ENCODE data around the gene MYCN. TPM values are rescaled to one million over a fixed set of nuclear protein-coding genes. Genes with fewer than 3 reads are reported as not detected.

The MYCN gene
- total RNA-seq, 2 donors from 2014 or later, result 0.14 to 3.5 TPM

DNA sequence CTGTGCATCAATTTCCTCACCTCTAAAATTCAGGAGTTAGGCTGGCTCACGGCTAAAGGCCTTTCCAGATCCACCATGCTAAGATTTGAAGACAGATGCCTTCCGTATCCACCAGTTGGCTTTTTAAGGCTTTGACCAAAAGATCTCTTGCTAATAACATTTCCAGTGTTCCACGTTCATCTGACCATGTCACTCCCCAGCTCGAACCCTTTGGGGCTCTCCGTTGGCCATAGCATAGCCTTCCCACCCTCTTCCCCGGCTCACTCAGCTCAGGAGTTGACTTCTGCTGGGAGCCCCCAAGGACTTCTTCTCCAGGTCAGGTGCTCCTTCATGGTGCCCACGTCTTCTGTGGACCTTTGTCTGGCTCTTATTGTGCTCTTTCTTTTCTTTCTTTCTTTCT is 53.3 kb downstream of the MYCN start:
- DNase-seq (ENCODE audit: low spot score), result no peak
- intact Hi-C loops (cut with DNase I), result no loop called here
- Histone ChIP-seq H3K4me1 (replicated peaks) (peaks cover 3% of the 10 kb centered on the region), H3K27me3 (replicated peaks; ENCODE audit: insufficient read depth) (no peaks in the 10 kb centered on the region), H3K27ac (no peak overlapping the region), H3K4me3 (no peak overlapping the region), H3K9me3 (no peaks in the 10 kb centered on the region), H3K36me3 (no peaks in the 10 kb centered on the region)
- 98% methylated on average over 7 of the region's 7 CpGs for WGBS
- TF ChIP-seq POLR2A (IDR thresholded peaks at IDR 0.05) (no peak), POLR2AphosphoS5 (IDR thresholded peaks at IDR 0.05) (no peak), CTCF (IDR thresholded peaks at IDR 0.05) (no peak)

- TF ChIP-seq POLR2AphosphoS5 (IDR thresholded peaks at IDR 0.05) (no peak), POLR2A (IDR thresholded peaks at IDR 0.05) (no peak), CTCF (IDR thresholded peaks at IDR 0.05) (no peak)
- 92% methylated on average over 3 of the region's 3 CpGs for WGBS
- no peaks in the 10 kb centered on the region for H3K36me3 ChIP-seq
- no peaks in the 10 kb centered on the region for H3K4me1 ChIP-seq (replicated peaks)
- intact Hi-C loops (cut with DNase I), result no loop called here
- H3K27me3 ChIP-seq (replicated peaks; ENCODE audit: insufficient read depth), result no peaks in the 10 kb centered on the region
- no peak overlapping the region for H3K4me3 ChIP-seq
- no peak overlapping the region for H3K27ac ChIP-seq
- H3K9me3 ChIP-seq, result no peaks in the 10 kb centered on the region
- DNase-seq (ENCODE audit: low spot score), result no peak
These were observed 55.3 kb downstream of the MYCN start for GRCh38 chr2:15995603-15996002.

Small RNAs within 50 kb of the gene (small RNA-seq; reads per million reads assigned to genes)
- gene RF01210, result 0 reads per million in 2 donors
- gene RN7SL104P, result 0 reads per million in 2 donors

Data from prostate gland (tissue), 2 donors.